ENCODE data around the gene ARHGAP42. TPM values are rescaled to one million over a fixed set of nuclear protein-coding genes. Genes with fewer than 3 reads are reported as not detected.

Gene ARHGAP42
- total and polyA plus RNA-seq, 2 donors: 6.0 to 24.4 TPM

- Histone ChIP-seq H3K36me3 (ENCODE audit: control insufficient read depth in 2 of 2, insufficient read depth in 2 of 2, low read length in 1 of 2) (no peaks in the 10 kb centered on the region), H3K27ac (ENCODE audit: low read depth in 1 of 2, low read length in 1 of 2) (peak overlapping the region in 1 of 2 donors; percentile 21), H3K27me3 (ENCODE audit: control insufficient read depth in 2 of 2, insufficient read depth in 1 of 2, low read length in 1 of 2) (no peaks in the 10 kb centered on the region), H3K9me3 (ENCODE audit: control insufficient read depth in 2 of 2, insufficient read depth in 1 of 2, low read length in 1 of 2) (no peaks in the 10 kb centered on the region), H3K4me3 (ENCODE audit: low read length in 2 of 2) (no peak overlapping the region), H3K4me1 (ENCODE audit: control insufficient read depth in 2 of 2, insufficient read depth in 2 of 2, low read length in 2 of 2) (no peaks in the 10 kb centered on the region)
- 64% methylated on average over 2 of the region's 2 CpGs for WGBS
- no peak for DNase-seq (ENCODE audit: low read depth in 6 of 9, low spot score in 9 of 9)
Observed at GRCh38 chr11:100821198-100821597, 134.1 kb downstream of the ARHGAP42 start.

GRCh38 chr11:100823360-100823759 is 136.3 kb downstream of the ARHGAP42 start:
- no peak for DNase-seq (ENCODE audit: low read depth in 6 of 9, low spot score in 9 of 9)
- Histone ChIP-seq H3K9me3 (ENCODE audit: control insufficient read depth in 2 of 2, insufficient read depth in 1 of 2, low read length in 1 of 2) (no peaks in the 10 kb centered on the region), H3K27ac (ENCODE audit: low read depth in 1 of 2, low read length in 1 of 2) (peak overlapping the region; percentile 59 to 61), H3K4me3 (ENCODE audit: low read length in 2 of 2) (no peak overlapping the region), H3K27me3 (ENCODE audit: control insufficient read depth in 2 of 2, insufficient read depth in 1 of 2, low read length in 1 of 2) (no peaks in the 10 kb centered on the region), H3K36me3 (ENCODE audit: control insufficient read depth in 2 of 2, insufficient read depth in 2 of 2, low read length in 1 of 2) (no peaks in the 10 kb centered on the region), H3K4me1 (ENCODE audit: control insufficient read depth in 2 of 2, insufficient read depth in 2 of 2, low read length in 2 of 2) (peaks cover 0 to 12% of the 10 kb centered on the region in 2 donors)
- 90% methylated on average over 1 of the region's 1 CpG for WGBS

GRCh38 chr11:100824041-100824809 is 137.1 kb downstream of the ARHGAP42 start:
- WGBS: 95% methylated on average over 4 of the region's 4 CpGs
- no peaks in the 10 kb centered on the region for H3K27me3 ChIP-seq (ENCODE audit: control insufficient read depth in 2 of 2, insufficient read depth in 1 of 2, low read length in 1 of 2)
- H3K4me1 ChIP-seq (ENCODE audit: control insufficient read depth in 2 of 2, insufficient read depth in 2 of 2, low read length in 2 of 2): peaks cover 0 to 12% of the 10 kb centered on the region in 2 donors
- H3K36me3 ChIP-seq (ENCODE audit: control insufficient read depth in 2 of 2, insufficient read depth in 2 of 2, low read length in 1 of 2): no peaks in the 10 kb centered on the region
- DNase-seq (ENCODE audit: low read depth in 6 of 9, low spot score in 9 of 9): no peak
- no peak overlapping the region for H3K4me3 ChIP-seq (ENCODE audit: low read length in 2 of 2)
- no peaks in the 10 kb centered on the region for H3K9me3 ChIP-seq (ENCODE audit: control insufficient read depth in 2 of 2, insufficient read depth in 1 of 2, low read length in 1 of 2)
- H3K27ac ChIP-seq (ENCODE audit: low read depth in 1 of 2, low read length in 1 of 2): peak overlapping the region in 1 of 2 donors; percentile 48

GRCh38 chr11:100825626-100826025 is 138.5 kb downstream of the ARHGAP42 start:
- peak overlapping the region in 1 of 2 donors; percentile 33 for H3K27ac ChIP-seq (ENCODE audit: low read depth in 1 of 2, low read length in 1 of 2)
- WGBS: 96% methylated on average over 3 of the region's 3 CpGs
- peaks cover 0 to 12% of the 10 kb centered on the region in 2 donors for H3K4me1 ChIP-seq (ENCODE audit: control insufficient read depth in 2 of 2, insufficient read depth in 2 of 2, low read length in 2 of 2)
- no peaks in the 10 kb centered on the region for H3K36me3 ChIP-seq (ENCODE audit: control insufficient read depth in 2 of 2, insufficient read depth in 2 of 2, low read length in 1 of 2)
- no peaks in the 10 kb centered on the region for H3K9me3 ChIP-seq (ENCODE audit: control insufficient read depth in 2 of 2, insufficient read depth in 1 of 2, low read length in 1 of 2)
- no peaks in the 10 kb centered on the region for H3K27me3 ChIP-seq (ENCODE audit: control insufficient read depth in 2 of 2, insufficient read depth in 1 of 2, low read length in 1 of 2)
- no peak for DNase-seq (ENCODE audit: low read depth in 6 of 9, low spot score in 9 of 9)
- H3K4me3 ChIP-seq (ENCODE audit: low read length in 2 of 2): no peak overlapping the region

GRCh38 chr11:100827934-100828661 is 141.0 kb downstream of the ARHGAP42 start:
- DNase-seq (ENCODE audit: low read depth in 6 of 9, low spot score in 9 of 9): peak in 3 of 9 donors; percentile 8 to 43 (median 10)
- H3K27ac ChIP-seq (ENCODE audit: low read depth in 1 of 2, low read length in 1 of 2): peak overlapping the region; percentile 18 to 49
- no peaks in the 10 kb centered on the region for H3K9me3 ChIP-seq (ENCODE audit: control insufficient read depth in 2 of 2, insufficient read depth in 1 of 2, low read length in 1 of 2)
- no peak overlapping the region for H3K4me3 ChIP-seq (ENCODE audit: low read length in 2 of 2)
- peaks cover 0 to 12% of the 10 kb centered on the region in 2 donors for H3K4me1 ChIP-seq (ENCODE audit: control insufficient read depth in 2 of 2, insufficient read depth in 2 of 2, low read length in 2 of 2)
- H3K36me3 ChIP-seq (ENCODE audit: control insufficient read depth in 2 of 2, insufficient read depth in 2 of 2, low read length in 1 of 2): no peaks in the 10 kb centered on the region
- 95% methylated on average over 1 of the region's 1 CpG for WGBS
- H3K27me3 ChIP-seq (ENCODE audit: control insufficient read depth in 2 of 2, insufficient read depth in 1 of 2, low read length in 1 of 2): no peaks in the 10 kb centered on the region

- Histone ChIP-seq H3K4me1 (ENCODE audit: control insufficient read depth in 2 of 2, insufficient read depth in 2 of 2, low read length in 2 of 2) (peaks cover 0 to 12% of the 10 kb centered on the region in 2 donors), H3K27ac (ENCODE audit: low read depth in 1 of 2, low read length in 1 of 2) (peak overlapping the region in 1 of 2 donors; percentile 45)
- DNase-seq (ENCODE audit: low read depth in 6 of 9, low spot score in 9 of 9): peak in 1 of 9 donors; percentile 7
Observed at GRCh38 chr11:100830274-100830673, 143.2 kb downstream of the ARHGAP42 start.

GRCh38 chr11:100830978-100831732 is 144.1 kb downstream of the ARHGAP42 start:
- Histone ChIP-seq H3K4me1 (ENCODE audit: control insufficient read depth in 2 of 2, insufficient read depth in 2 of 2, low read length in 2 of 2) (peaks cover 0 to 12% of the 10 kb centered on the region in 2 donors), H3K9me3 (ENCODE audit: control insufficient read depth in 2 of 2, insufficient read depth in 1 of 2, low read length in 1 of 2) (no peaks in the 10 kb centered on the region), H3K27ac (ENCODE audit: low read depth in 1 of 2, low read length in 1 of 2) (peak overlapping the region; percentile 45 to 74), H3K4me3 (ENCODE audit: low read length in 2 of 2) (no peak overlapping the region), H3K36me3 (ENCODE audit: control insufficient read depth in 2 of 2, insufficient read depth in 2 of 2, low read length in 1 of 2) (no peaks in the 10 kb centered on the region), H3K27me3 (ENCODE audit: control insufficient read depth in 2 of 2, insufficient read depth in 1 of 2, low read length in 1 of 2) (no peaks in the 10 kb centered on the region)
- WGBS: 74% methylated on average over 6 of the region's 6 CpGs
- no peak for DNase-seq (ENCODE audit: low read depth in 6 of 9, low spot score in 9 of 9)

More at GRCh38 chr11:100830274-100830673, 143.2 kb downstream of the ARHGAP42 start:
- Histone ChIP-seq H3K9me3 (ENCODE audit: control insufficient read depth in 2 of 2, insufficient read depth in 1 of 2, low read length in 1 of 2) (no peaks in the 10 kb centered on the region), H3K27me3 (ENCODE audit: control insufficient read depth in 2 of 2, insufficient read depth in 1 of 2, low read length in 1 of 2) (no peaks in the 10 kb centered on the region), H3K4me3 (ENCODE audit: low read length in 2 of 2) (no peak overlapping the region), H3K36me3 (ENCODE audit: control insufficient read depth in 2 of 2, insufficient read depth in 2 of 2, low read length in 1 of 2) (no peaks in the 10 kb centered on the region)
- WGBS: 86% methylated on average over 7 of the region's 7 CpGs

GRCh38 chr11:100831929-100832494 is 144.9 kb downstream of the ARHGAP42 start:
- no peak overlapping the region for H3K4me3 ChIP-seq (ENCODE audit: low read length in 2 of 2)
- 87% methylated on average over 5 of the region's 5 CpGs for WGBS
- no peaks in the 10 kb centered on the region for H3K9me3 ChIP-seq (ENCODE audit: control insufficient read depth in 2 of 2, insufficient read depth in 1 of 2, low read length in 1 of 2)
- no peaks in the 10 kb centered on the region for H3K27me3 ChIP-seq (ENCODE audit: control insufficient read depth in 2 of 2, insufficient read depth in 1 of 2, low read length in 1 of 2)
- DNase-seq (ENCODE audit: low read depth in 6 of 9, low spot score in 9 of 9): no peak
- peaks cover 0 to 12% of the 10 kb centered on the region in 2 donors for H3K4me1 ChIP-seq (ENCODE audit: control insufficient read depth in 2 of 2, insufficient read depth in 2 of 2, low read length in 2 of 2)
- peak overlapping the region in 1 of 2 donors; percentile 28 for H3K27ac ChIP-seq (ENCODE audit: low read depth in 1 of 2, low read length in 1 of 2)
- H3K36me3 ChIP-seq (ENCODE audit: control insufficient read depth in 2 of 2, insufficient read depth in 2 of 2, low read length in 1 of 2): no peaks in the 10 kb centered on the region
